ENCODE data around the gene PLOD3. TPM values are rescaled to one million over a fixed set of nuclear protein-coding genes. Genes with fewer than 3 reads are reported as not detected.

PLOD3 gene
- total RNA-seq, 3 donors from 2014 or later (not counting 1 experiment from before 2014, with no cell fraction given) = 41.7 to 54.5 (median 45.0) TPM

DNA sequence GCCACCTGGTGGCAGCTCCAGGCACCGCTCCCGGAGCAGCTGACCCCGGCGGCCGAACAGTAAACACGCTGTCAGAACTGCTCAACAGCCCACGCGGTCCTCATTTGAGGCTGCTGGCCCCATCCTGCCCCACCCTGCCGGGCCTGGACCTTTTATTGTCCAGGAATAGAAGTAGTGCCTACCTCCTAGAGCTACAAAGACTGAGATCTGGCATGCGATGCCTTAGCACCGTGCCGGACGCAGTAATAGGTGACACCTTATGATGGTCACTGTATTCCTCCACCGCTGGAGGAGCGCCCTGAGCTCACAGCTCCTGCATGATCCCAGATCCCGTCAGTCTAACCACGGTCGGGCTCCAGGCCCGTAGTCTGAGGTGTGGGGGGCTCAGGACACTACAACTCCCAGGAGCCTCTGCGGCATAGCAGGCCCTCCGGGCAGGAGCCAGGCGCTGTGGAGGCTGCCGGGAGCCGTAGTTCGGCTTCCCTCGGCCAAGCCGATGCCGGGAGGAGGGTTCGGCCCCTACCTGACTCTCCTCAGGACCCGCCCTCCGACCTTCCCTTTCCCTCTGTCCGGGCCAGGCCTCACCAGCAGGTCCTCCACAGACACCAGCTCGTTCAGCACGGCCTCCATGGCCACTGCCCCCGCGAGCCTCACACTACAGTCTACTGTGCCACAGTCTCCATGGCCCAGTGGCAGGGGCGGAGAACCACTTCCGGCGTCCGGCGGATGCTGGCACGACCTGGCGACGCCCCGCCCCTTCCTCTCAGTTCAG lies 27.2 kb upstream of the PLOD3 start, which contains the start of gene FIS1:
FIS1 (minus strand) TSS at position 707 of the 772 bp plus-strand sequence; CDS start at position 630, 77 bp downstream.
- DNase-seq (peak; percentile 94 to 96), ATAC-seq (peak; percentile 92 to 98 (median 93))
- H3K36me3 Mint-ChIP-seq = no peaks in the 10 kb centered on the region
- Histone ChIP-seq H3K4me3 (ENCODE audit: low read length) (peak within 1 kb of the TSS; percentile 83), H3K27me3 (ENCODE audit: control insufficient read depth, insufficient read depth, low read length) (no peaks in the 10 kb centered on the region), H3K36me3 (ENCODE audit: control insufficient read depth, insufficient read depth, low read length) (peaks cover 14% of the 10 kb centered on the region), H3K27ac (ENCODE audit: low read length) (peak within 1 kb of the TSS; percentile 89), H3K4me1 (ENCODE audit: control insufficient read depth, insufficient read depth, low read length) (peaks cover 21% of the 10 kb centered on the region), H3K9me3 (ENCODE audit: control insufficient read depth, insufficient read depth, low read length) (no peaks in the 10 kb centered on the region)
- intact Hi-C loops (cut with micrococcal nuclease) = loop anchor here (1.0 to 2.0 kb wide), 4 partner anchors 8 to 100 kb away; partner anchors contain the start of genes IFT22 and PLOD3
- peaks cover 22 to 33% of the 10 kb centered on the region in 2 donors for H3K4me1 Mint-ChIP-seq
- TF ChIP-seq, protein P1, sequence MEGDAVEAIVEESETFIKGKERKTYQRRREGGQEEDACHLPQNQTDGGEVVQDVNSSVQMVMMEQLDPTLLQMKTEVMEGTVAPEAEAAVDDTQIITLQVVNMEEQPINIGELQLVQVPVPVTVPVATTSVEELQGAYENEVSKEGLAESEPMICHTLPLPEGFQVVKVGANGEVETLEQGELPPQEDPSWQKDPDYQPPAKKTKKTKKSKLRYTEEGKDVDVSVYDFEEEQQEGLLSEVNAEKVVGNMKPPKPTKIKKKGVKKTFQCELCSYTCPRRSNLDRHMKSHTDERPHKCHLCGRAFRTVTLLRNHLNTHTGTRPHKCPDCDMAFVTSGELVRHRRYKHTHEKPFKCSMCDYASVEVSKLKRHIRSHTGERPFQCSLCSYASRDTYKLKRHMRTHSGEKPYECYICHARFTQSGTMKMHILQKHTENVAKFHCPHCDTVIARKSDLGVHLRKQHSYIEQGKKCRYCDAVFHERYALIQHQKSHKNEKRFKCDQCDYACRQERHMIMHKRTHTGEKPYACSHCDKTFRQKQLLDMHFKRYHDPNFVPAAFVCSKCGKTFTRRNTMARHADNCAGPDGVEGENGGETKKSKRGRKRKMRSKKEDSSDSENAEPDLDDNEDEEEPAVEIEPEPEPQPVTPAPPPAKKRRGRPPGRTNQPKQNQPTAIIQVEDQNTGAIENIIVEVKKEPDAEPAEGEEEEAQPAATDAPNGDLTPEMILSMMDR (IDR thresholded peaks at IDR 0.05) = peak; percentile 55
- H3K9me3 Mint-ChIP-seq = no peaks in the 10 kb centered on the region
- WGBS (ENCODE audit: insufficient coverage) = under 1% methylated on average over 45 of the region's 45 CpGs
- H3K27me3 Mint-ChIP-seq (ENCODE audit: low read depth in 2 of 2) = no peaks in the 10 kb centered on the region
- H3K27ac Mint-ChIP-seq = peak within 1 kb of the TSS; percentile 95 to 99
- peak within 1 kb of the TSS; percentile 98 for H3K4me3 Mint-ChIP-seq

DNA sequence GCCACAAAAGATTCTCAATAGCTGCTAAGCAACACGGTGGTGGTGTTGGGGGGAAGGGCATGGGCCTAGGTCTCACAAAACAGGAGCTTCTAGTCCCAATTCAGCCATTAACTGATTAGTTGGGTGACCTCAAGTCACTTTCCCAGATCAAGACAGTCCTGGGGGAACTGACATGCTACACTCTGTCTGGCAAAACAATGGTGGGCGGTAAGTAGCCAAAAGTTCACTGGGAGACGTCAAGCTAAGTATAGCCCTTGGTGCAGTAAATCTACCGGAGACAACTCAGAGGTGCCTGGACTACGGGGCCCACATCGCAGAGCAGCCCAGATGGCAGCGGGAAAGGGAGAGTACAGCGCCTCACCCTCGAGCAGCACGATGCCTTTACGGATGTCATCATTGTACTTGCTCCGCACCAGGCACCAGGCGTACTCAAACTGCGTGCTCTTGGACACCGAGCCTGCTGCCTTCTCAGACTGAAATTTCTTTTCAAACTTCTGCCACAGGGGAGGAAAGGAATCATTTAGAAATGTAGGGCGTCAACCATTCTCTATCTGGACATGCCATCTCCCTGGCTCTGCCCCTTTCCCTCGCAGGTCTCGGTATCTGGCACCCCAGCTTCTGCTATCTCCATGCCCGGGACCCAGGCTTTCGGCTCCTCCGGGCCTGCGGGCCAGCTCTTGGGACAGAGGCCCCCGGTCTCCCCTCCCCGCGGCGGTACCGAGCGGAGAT lies 26.4 kb upstream of the PLOD3 start:
- Histone ChIP-seq H3K36me3 (ENCODE audit: control insufficient read depth, insufficient read depth, low read length) (peaks cover 14% of the 10 kb centered on the region), H3K27ac (ENCODE audit: low read length) (peak overlapping the region; percentile 89), H3K9me3 (ENCODE audit: control insufficient read depth, insufficient read depth, low read length) (no peaks in the 10 kb centered on the region), H3K4me1 (ENCODE audit: control insufficient read depth, insufficient read depth, low read length) (peaks cover 21% of the 10 kb centered on the region), H3K4me3 (ENCODE audit: low read length) (peak overlapping the region; percentile 83), H3K27me3 (ENCODE audit: control insufficient read depth, insufficient read depth, low read length) (no peaks in the 10 kb centered on the region)
- Mint-ChIP-seq H3K4me3 (peak overlapping the region; percentile 98), H3K27me3 (ENCODE audit: low read depth in 2 of 2) (no peaks in the 10 kb centered on the region), H3K36me3 (no peaks in the 10 kb centered on the region), H3K4me1 (peaks cover 22 to 33% of the 10 kb centered on the region in 2 donors), H3K9me3 (no peaks in the 10 kb centered on the region), H3K27ac (peak overlapping the region; percentile 95 to 99)
- TF ChIP-seq, protein P1 (IDR thresholded peaks at IDR 0.05) = peak; percentile 97
- 22% methylated on average over 27 of the region's 28 CpGs for WGBS (ENCODE audit: insufficient coverage)
- intact Hi-C loops (cut with micrococcal nuclease) = loop anchor here (1.0 to 2.0 kb wide), 4 partner anchors 8 to 99 kb away; partner anchors contain the start of genes IFT22 and PLOD3
- ATAC-seq (no peak), DNase-seq (peak in 1 of 2 donors; percentile 44)

DNA sequence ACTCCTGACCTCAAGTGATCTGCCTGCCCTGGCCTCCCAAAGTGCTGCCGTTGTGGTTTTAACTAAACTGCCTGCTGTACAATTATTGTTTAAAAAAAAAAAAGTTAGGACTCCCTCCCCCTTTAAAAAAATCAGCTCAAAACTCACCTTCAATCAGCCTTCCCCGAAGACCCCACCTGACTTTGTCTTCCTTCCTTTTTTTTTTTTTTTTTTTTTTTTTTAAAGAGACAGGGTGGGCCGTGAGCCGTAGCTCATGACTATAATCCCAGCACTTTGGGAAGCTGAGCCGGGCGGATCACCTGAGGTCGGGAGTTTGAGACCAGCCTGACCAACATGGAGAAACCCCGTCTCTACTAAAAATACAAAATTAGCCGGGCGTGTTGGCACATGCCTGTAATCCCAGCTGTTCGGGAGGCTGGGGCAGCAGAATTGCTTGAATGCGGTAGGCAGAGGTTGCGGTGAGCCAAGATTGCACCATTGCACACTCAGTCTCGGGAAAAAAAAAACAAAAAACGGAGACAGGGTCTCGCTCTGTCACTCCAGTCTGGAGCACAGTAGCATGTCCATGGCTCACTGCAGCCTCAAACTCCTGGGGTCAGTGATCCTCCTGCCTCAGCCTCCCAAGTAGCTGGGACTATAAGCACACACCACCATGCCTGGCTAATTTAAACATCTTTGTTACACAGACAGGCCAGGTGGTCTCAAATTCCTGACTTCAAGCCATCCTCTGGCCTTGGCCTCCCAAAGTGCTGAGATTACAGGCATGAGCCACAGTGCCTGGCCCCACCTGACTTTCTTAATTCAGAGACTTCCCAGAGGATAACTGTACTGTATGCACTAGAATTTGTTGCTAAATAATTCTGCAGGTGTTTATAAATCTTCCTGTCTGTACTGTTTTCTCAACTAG lies 24.3 kb upstream of the PLOD3 start:
- Mint-ChIP-seq H3K27me3 (ENCODE audit: low read depth in 2 of 2) (no peaks in the 10 kb centered on the region), H3K36me3 (no peaks in the 10 kb centered on the region), H3K9me3 (no peaks in the 10 kb centered on the region), H3K4me3 (no peak overlapping the region), H3K27ac (no peak overlapping the region), H3K4me1 (peaks cover 17 to 32% of the 10 kb centered on the region in 2 donors)
- DNase-seq = no peak
- Histone ChIP-seq H3K27ac (ENCODE audit: low read length) (no peak overlapping the region), H3K27me3 (ENCODE audit: control insufficient read depth, insufficient read depth, low read length) (no peaks in the 10 kb centered on the region), H3K4me1 (ENCODE audit: control insufficient read depth, insufficient read depth, low read length) (peaks cover 21% of the 10 kb centered on the region), H3K4me3 (ENCODE audit: low read length) (no peak overlapping the region), H3K36me3 (ENCODE audit: control insufficient read depth, insufficient read depth, low read length) (peaks cover 20% of the 10 kb centered on the region), H3K9me3 (ENCODE audit: control insufficient read depth, insufficient read depth, low read length) (no peaks in the 10 kb centered on the region)
- intact Hi-C loops (cut with micrococcal nuclease) = no loop called here
- TF ChIP-seq, protein P1 (IDR thresholded peaks at IDR 0.05) = no peak
- WGBS (ENCODE audit: insufficient coverage) = 70% methylated on average over 16 of the region's 16 CpGs
- ATAC-seq = no peak
